Endothelial cell of umbilical vein (primary cell): ENCODE data around the gene JAKMIP1. TPM values are rescaled to one million over a fixed set of nuclear protein-coding genes. Genes with fewer than 3 reads are reported as not detected.

Experiments used
- BruUV-seq: library from RNA; stranded (reverse); fragments of 400-500 nt; replicated peaks from 2 replicates; lab custom pipeline; 2021; lab: Mats Ljungman, UMichigan
- CTCF ChIA-PET: fragments of 300-600, 350-600 bp; sonication (Branson Sonifier 250); formaldehyde crosslinking; loops from one replicate; lab custom pipeline; 2021; ENCODE audit warnings: antibody characterized with exemption, inconsistent platforms; lab: Charles Lee
- POLR2A ChIA-PET: fragments of 300-600, 350-600 bp; sonication (Branson Sonifier 250); formaldehyde crosslinking; loops from one replicate; lab custom pipeline; 2021; ENCODE audit warnings: antibody characterized with exemption, inconsistent platforms; lab: Charles Lee
- DNase-seq: peaks from one replicate; pipeline ENCODE4 v3.0.0-alpha.2; 2011; ENCODE audit warnings: low read depth, low spot score
- FAIRE-seq: peaks from 2 replicates; lab custom pipeline; 2011; peaks lifted over from hg19 to GRCh38; lab: Jason Lieb, UNC
- H2AFZ ChIP-seq: 2 replicates; pipeline ENCODE4 v1.6.0; 2012; ENCODE audit warnings: low read depth, low read length, control low read depth, inconsistent platforms
- H3K27ac ChIP-seq: 2 replicates; pipeline ENCODE4 v1.5.1; 2011; ENCODE audit warnings: low read depth, mild to moderate bottlenecking, control low read depth, low read length, moderate library complexity; ENCODE audit not compliant: insufficient read depth
- H3K27me3 ChIP-seq, 2 experiments: 2 replicates each; pipeline versions ENCODE4 v1.6.0 to v1.6.1; 2011; ENCODE audit warnings: low read length in 2 of 2, mixed read lengths in 1 of 2; ENCODE audit not compliant: control insufficient read depth in 2 of 2, insufficient read depth in 2 of 2
- H3K36me3 ChIP-seq, 2 experiments: 2 replicates in 1 of 2; 3 replicates in 1 of 2; pipeline ENCODE4 v1.5.1; 2011; ENCODE audit warnings: low read length in 2 of 2, mild to moderate bottlenecking in 1 of 2, moderate library complexity in 1 of 2; ENCODE audit not compliant: control insufficient read depth in 2 of 2, insufficient read depth in 2 of 2; ENCODE audit errors: extremely low read depth in 1 of 2
- H3K4me1 ChIP-seq: 3 replicates; pipeline ENCODE4 v1.5.1; 2011; ENCODE audit warnings: mild to moderate bottlenecking, low read length; ENCODE audit not compliant: control insufficient read depth, insufficient read depth; ENCODE audit errors: extremely low read depth
- H3K4me2 ChIP-seq: 2 replicates; pipeline ENCODE4 v1.6.1; 2011; ENCODE audit warnings: low read length, control low read depth, mixed read lengths; ENCODE audit not compliant: insufficient read depth
- H3K4me3 ChIP-seq, 3 experiments: fragments of 200-600 bp in 1 of 3; sonication (generic), shearing (Covaris generic) in 1 of 3; replicated peaks in 1 of 3; 2 replicates each; pipeline ENCODE4 v1.5.1; 2011 to 2016; ENCODE audit warnings: control low read depth in 3 of 3, low read length in 3 of 3, mild to moderate bottlenecking in 2 of 3, inconsistent platforms in 1 of 3, low read depth in 1 of 3, moderate library complexity in 1 of 3; ENCODE audit not compliant: insufficient read depth in 1 of 3
- H3K79me2 ChIP-seq: 2 replicates; pipeline ENCODE4 v1.6.0; 2012; ENCODE audit warnings: low read length, inconsistent platforms; ENCODE audit not compliant: control insufficient read depth, insufficient read depth
- H3K9ac ChIP-seq: replicated peaks from 2 replicates; pipeline ENCODE3; 2011; ENCODE audit warnings: low read length, control low read depth; ENCODE audit not compliant: insufficient read depth; ENCODE audit errors: extremely low read depth
- H3K9me1 ChIP-seq: replicated peaks from 3 replicates; pipeline ENCODE4 v1.6.0; 2011; ENCODE audit warnings: mild to moderate bottlenecking, low read length; ENCODE audit not compliant: control insufficient read depth, insufficient read depth; ENCODE audit errors: extremely low read depth
- H3K9me3 ChIP-seq: replicated peaks from 2 replicates; pipeline ENCODE4 v1.5.1; 2012; ENCODE audit warnings: low read length, inconsistent platforms; ENCODE audit not compliant: control insufficient read depth, insufficient read depth
- H4K20me1 ChIP-seq: replicated peaks from 2 replicates; pipeline ENCODE3; 2011; ENCODE audit warnings: mild to moderate bottlenecking, low read length; ENCODE audit not compliant: control insufficient read depth, insufficient read depth; ENCODE audit errors: extremely low read depth
- EZH2 ChIP-seq: IDR thresholded peaks from 2 replicates; pipeline ENCODE4 v1.6.1; 2012; ENCODE audit warnings: borderline replicate concordance, low read depth, mild to moderate bottlenecking, moderate library complexity, low read length, inconsistent platforms; ENCODE audit not compliant: severe bottlenecking
- FOS ChIP-seq: IDR thresholded peaks from 2 replicates; pipeline ENCODE4 v1.6.1; 2011; ENCODE audit warnings: mild to moderate bottlenecking, low read length, moderate library complexity, borderline replicate concordance; ENCODE audit not compliant: insufficient read depth
- GATA2 ChIP-seq: IDR thresholded peaks from 2 replicates; pipeline ENCODE4 v1.7.0; 2011; ENCODE audit warnings: low read depth, mild to moderate bottlenecking, moderate library complexity, mixed read lengths, low read length; ENCODE audit not compliant: insufficient read length, insufficient read depth
- JUN ChIP-seq: IDR thresholded peaks from 2 replicates; pipeline ENCODE4 v1.6.1; 2011; ENCODE audit warnings: borderline replicate concordance, low read depth; ENCODE audit not compliant: insufficient read length, insufficient read depth
- MYC ChIP-seq: IDR thresholded peaks from one replicate; pipeline ENCODE4 v1.6.1; 2011; ENCODE audit warnings: mild to moderate bottlenecking, low read depth, low read length
- POLR2A ChIP-seq: IDR thresholded peaks from 2 replicates; pipeline ENCODE4 v1.6.1; 2012; ENCODE audit warnings: low read depth, mild to moderate bottlenecking, control low read depth, low read length
- POLR2AphosphoS5 ChIP-seq: IDR thresholded peaks from 2 replicates; pipeline ENCODE4 v1.6.1; 2012; ENCODE audit warnings: low read depth, mild to moderate bottlenecking, control low read depth, low read length, moderate library complexity; ENCODE audit not compliant: insufficient read depth
- dilution Hi-C: fragments of 300-500 bp; cut with MboI; formaldehyde crosslinking; loops from one replicate; pipeline ENCODE4 v1.15.0; 2019; ENCODE audit warnings: low sequenced_read_pairs; ENCODE audit not compliant: extremely low pct_ligation_motif_present
- intact Hi-C: fragments of 100-400 bp; cut with micrococcal nuclease; formaldehyde crosslinking; loops from one replicate; pipeline ENCODE4 v1.10.0; 2022
- polyA plus RNA-seq, 4 experiments: library from polyadenylated mRNA; depleted of rRNA in 3 of 4; stranded (reverse) in 3 of 4; unstranded in 1 of 4; fragments of >200 nt; gene quantifications; 2 replicates each; pipeline versions ENCODE4 v1.2.1 to v1.2.3, GENCODE V29; 2011 to 2012; ENCODE audit warnings: missing spikeins in 1 of 4
- total RNA-seq: library from RNA; stranded (reverse); gene quantifications from 2 replicates; pipeline ENCODE4 v1.2.3, GENCODE V29; 2021
- TF ChIP-seq, protein P1 (sequence below): IDR thresholded peaks from 2 replicates; pipeline ENCODE4 v1.6.1; 2011; ENCODE audit not compliant: insufficient read depth, insufficient read length

The JAKMIP1 gene
- total and polyA plus RNA-seq, 2 donors (not counting 3 experiments of a cell fraction or from before 2014, with no cell fraction given) = not detected

DNA sequence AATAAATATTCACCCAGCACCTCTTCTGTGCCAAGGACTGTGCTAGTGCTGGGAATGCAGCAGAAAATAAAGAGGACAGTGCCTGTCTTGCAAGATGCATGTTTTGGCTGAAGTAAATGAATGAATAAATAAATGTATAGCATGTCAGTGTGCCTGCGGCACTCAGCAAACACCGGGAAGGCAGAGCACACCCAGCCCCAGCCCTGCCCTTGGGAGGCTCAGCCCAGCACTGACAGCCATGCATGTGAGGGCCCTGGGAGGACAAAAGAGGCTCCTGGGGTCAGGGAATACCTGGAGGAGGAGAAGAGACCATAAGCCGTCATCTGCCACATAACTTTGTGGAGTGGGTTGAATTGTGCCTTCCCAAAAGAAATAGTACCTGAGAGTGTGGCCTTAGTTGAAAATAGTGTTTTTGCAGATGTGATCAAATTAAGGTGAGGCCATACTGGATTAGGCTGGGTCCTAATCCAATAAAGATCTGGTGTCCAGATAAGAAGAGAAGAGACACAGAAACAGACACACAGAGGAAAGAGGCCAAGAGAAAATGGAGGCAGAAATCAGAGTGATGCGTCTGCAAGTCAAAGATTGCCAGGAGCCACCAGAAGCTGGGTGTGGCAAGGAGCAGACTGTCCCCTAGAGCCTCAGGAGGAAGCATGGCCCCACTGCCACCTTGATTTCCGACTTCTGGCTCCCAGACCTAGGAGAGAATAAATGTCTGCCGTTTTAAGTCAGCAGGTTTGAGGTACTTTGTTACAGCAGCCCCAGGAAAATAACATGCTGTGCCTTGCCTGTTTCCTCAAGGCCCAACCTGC lies 198.5 kb downstream of the JAKMIP1 start:
- Histone ChIP-seq H3K9ac (no peak overlapping the region), H3K27ac (no peak overlapping the region), H4K20me1 (no peaks in the 10 kb centered on the region), H3K79me2 (no peaks in the 10 kb centered on the region), H2AFZ (no peak overlapping the region), H3K9me1 (no peaks in the 10 kb centered on the region), H3K9me3 (no peaks in the 10 kb centered on the region), H3K27me3 (no peaks in the 10 kb centered on the region), H3K4me2 (no peak overlapping the region), H3K4me1 (no peaks in the 10 kb centered on the region), H3K4me3 (no peak overlapping the region), H3K36me3 (no peaks in the 10 kb centered on the region)
- CTCF ChIA-PET = no interaction called here
- no peak for DNase-seq
- FAIRE-seq = no peak
- intact Hi-C loops = no loop called here
- dilution Hi-C loops = no loop called here
- POLR2A ChIA-PET = no interaction called here
- TF ChIP-seq POLR2A = no peak
- no peak for TF ChIP-seq EZH2
- no TSS peak for BruUV-seq

DNA sequence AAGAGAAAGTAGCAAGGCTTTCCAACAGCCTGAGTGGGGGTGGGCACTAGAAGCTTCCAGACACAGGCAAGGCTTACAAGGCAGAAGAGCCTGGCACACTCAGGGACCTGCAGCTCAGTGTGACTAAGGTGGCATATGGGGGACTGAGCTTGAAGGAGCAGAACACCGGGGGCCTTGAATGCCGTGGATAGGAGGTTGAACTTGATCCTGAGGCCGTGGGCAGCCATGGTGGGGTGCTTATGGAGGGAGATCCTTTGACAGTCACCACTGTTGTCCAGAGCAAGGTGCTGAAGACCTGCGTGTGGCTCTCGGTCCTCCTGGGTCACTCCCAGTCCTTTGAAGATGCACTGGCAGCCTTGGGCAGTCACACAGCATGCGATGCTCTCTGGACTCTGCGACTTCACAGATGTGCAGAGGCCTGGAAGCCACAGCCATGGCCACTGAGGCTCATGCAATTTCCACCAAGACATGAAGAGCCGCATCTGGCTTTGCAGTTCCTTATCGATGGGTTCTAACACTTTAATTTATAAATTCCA lies 200.5 kb downstream of the JAKMIP1 start:
- no peaks in the 10 kb centered on the region for H4K20me1 ChIP-seq
- H3K4me2 ChIP-seq = no peak overlapping the region
- CTCF ChIA-PET = interaction anchor here (1.3 to 4.5 kb wide), 4 partner anchors 20 to 331 kb away, joined by 7 to 38 read pairs (median 14); no protein-coding TSS in a partner anchor
- H3K9me1 ChIP-seq = no peaks in the 10 kb centered on the region
- no peak overlapping the region for H2AFZ ChIP-seq
- H3K4me1 ChIP-seq = no peaks in the 10 kb centered on the region
- DNase-seq = no peak
- POLR2A ChIA-PET = no interaction called here
- no peak overlapping the region for H3K27ac ChIP-seq
- no TSS peak for BruUV-seq
- H3K9me3 ChIP-seq = no peaks in the 10 kb centered on the region
- intact Hi-C loops (loop anchor here (2.0 kb wide), 2 partner anchors 327 to 547 kb away; no protein-coding TSS in a partner anchor), dilution Hi-C loops (no loop called here)
- no peaks in the 10 kb centered on the region for H3K36me3 ChIP-seq
- no peaks in the 10 kb centered on the region for H3K27me3 ChIP-seq
- H3K79me2 ChIP-seq = no peaks in the 10 kb centered on the region
- TF ChIP-seq POLR2AphosphoS5 (no peak), MYC (no peak), POLR2A (no peak), JUN (no peak), EZH2 (no peak), FOS (no peak), GATA2 (no peak)
- TF ChIP-seq, protein P1, sequence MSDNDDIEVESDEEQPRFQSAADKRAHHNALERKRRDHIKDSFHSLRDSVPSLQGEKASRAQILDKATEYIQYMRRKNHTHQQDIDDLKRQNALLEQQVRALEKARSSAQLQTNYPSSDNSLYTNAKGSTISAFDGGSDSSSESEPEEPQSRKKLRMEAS = no peak
- no peak for FAIRE-seq
- H3K4me3 ChIP-seq = no peak overlapping the region
- H3K9ac ChIP-seq = no peak overlapping the region
